GM12874 (cell line): ENCODE data around the gene PPT1.

ENCODE experiments used
- TF ChIP-seq, protein P1 (sequence below): IDR thresholded peaks from 2 replicates; pipeline ENCODE4 v1.5.1; 2011; ENCODE audit warnings: low read depth, mild to moderate bottlenecking, control low read depth, low read length, moderate library complexity; ENCODE audit not compliant: insufficient read depth

Gene PPT1

DNA sequence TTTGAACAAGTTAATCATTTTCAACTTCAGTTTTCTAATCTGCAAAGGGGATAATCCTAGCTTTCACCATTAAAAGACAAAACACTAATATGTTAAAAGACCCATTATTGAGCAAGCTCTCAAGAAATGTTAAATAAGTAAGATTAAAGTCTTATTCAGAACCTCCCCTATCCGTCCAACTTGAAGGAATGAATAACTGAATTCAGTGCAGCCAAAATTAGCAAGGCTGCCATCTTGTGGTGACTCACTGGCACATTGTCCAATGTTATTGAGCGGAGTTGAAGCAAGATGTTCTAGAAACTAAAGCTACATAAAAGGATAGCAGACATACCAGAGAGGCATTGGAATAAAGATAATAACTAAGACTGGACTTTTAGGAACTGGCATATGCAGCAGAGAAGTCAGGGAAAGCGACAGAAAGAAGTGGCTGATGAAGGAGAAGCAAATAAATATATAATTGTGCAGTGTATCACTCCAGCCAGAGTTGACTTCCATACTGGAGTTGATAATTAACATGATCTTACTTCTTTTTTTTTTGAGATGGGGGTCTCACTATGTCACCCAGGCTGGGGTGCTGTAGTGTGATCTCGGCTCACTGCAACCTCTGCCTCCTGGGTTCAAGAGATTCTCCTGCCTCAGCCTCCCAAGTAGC, 64.7 kb downstream of the PPT1 start:
- TF ChIP-seq, protein P1, sequence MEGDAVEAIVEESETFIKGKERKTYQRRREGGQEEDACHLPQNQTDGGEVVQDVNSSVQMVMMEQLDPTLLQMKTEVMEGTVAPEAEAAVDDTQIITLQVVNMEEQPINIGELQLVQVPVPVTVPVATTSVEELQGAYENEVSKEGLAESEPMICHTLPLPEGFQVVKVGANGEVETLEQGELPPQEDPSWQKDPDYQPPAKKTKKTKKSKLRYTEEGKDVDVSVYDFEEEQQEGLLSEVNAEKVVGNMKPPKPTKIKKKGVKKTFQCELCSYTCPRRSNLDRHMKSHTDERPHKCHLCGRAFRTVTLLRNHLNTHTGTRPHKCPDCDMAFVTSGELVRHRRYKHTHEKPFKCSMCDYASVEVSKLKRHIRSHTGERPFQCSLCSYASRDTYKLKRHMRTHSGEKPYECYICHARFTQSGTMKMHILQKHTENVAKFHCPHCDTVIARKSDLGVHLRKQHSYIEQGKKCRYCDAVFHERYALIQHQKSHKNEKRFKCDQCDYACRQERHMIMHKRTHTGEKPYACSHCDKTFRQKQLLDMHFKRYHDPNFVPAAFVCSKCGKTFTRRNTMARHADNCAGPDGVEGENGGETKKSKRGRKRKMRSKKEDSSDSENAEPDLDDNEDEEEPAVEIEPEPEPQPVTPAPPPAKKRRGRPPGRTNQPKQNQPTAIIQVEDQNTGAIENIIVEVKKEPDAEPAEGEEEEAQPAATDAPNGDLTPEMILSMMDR: peak; percentile 57

DNA sequence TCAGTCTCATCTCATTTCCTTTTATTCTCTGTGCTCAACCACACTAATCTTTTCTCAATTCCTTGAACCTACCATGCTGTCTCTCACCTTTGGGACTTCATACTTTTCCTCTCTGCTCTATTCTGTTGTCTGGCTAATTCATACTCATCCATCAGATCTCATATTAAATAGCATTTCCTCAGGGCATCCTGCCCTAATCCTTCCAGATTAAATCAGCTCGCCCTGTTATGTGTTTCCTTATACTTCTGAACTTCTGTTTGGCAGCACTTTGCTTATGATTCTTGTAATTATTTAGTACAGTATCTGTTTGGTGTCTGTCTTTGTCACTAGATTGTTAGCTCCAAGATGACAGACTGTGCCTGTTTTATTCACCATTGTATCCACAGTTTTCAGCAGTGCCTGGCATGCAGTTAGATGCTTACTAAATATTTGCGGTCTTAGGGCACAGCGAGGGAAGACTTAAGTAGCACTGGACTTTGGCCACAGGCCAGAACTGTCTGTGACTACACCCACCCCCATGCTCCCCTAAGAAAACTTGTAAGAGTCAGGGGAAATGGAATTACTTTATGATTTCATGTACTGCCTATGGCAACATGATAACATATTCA, 66.4 kb downstream of the PPT1 start:
- TF ChIP-seq, protein P1: no peak

DNA sequence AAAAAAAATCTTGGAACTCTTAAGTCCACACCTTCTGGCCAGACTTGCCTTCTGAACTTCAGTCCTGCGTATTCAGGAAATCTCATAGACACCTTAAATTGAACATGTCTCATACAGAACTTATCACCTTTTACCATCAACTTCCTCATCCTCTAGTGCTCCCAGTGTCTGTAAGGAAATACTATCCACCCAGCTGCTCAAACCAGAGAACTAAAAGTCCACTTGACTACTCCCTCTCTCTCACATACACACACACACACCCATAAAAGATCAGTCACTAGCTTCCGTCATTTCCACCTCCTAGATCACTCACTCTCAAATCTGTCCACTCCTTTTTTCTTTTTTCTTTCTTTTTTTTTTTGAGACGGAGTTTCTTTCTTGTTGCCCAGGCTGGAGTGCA, 67.4 kb downstream of the PPT1 start:
- TF ChIP-seq, protein P1: no peak

DNA sequence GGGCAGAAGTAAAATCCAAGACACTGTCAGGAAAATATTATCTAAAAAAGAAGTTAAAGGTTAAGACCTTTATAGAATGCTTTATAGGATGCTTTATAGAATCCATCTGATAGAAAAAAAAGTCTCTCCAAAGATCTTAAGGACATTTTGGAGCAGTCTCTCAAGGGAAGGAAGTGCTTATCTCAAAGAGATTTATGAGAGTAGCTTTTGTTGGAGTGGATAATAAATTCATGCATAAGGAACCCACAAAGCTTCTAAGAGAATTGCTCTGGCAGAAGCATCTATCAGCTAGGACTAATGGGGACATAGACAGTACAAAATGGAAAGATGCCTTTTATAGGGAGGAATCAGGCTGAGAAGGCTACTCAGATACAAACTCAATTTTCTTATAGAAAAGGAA, 69.4 kb downstream of the PPT1 start:
- TF ChIP-seq, protein P1: no peak

DNA sequence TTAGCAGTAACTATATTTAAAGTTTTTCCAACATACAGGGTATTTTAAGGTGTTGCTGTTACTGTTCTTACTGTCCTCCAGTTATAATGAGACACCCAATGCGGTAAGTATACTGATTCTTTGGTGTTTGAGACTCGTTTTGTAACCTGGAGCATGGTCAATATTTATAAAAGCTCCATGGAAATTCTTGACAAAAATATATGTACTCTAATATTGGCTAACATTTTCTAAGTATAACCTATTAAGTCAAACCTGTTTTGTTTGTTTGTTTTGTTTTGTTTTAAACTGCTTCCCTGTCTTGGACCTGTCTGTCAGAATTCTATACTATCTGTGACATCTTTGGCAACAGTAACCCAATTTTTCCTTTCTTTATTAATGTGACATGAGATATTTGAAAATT, 72.4 kb downstream of the PPT1 start:
- TF ChIP-seq, protein P1: no peak

DNA sequence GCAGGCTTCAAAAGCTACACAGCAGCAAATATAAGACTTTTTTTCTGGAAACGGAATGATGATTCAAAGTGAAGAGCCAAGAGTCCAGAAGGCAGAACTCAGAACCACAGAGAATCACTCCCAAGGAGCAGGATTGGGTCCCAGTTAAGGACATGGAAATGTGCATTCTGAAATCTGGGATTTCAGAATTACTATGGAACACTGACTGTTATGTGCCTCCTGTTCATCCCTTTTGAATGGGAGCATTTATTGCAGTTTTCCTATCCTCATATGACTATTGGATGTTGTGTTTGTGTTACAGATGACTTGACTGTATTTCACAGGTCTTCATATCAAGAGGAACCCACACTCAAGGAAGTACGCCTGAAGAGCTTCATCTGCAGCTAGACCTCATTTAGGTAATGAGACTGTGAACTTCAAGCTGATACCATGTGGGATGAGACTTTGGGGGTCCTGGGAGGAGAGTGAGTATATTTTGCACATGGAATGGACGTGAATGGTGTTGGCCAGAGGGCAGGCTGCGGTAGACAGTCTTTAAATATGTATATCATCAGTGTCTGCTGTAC, 73.6 kb downstream of the PPT1 start:
- TF ChIP-seq, protein P1: no peak
